PC-3 (cell line): Measurements from ENCODE around the gene MARK3.

Experiments used
- EZH2 ChIP-seq: fragments of 300-600 bp; sonication (generic); IDR thresholded peaks from one replicate; pipeline ENCODE4 v1.6.1; 2017; ENCODE audit warnings: antibody characterized with exemption, mild to moderate bottlenecking, low read length; ENCODE audit not compliant: unreplicated experiment
- EZH2phosphoT487 ChIP-seq: fragments of 300-600 bp; sonication (generic); IDR thresholded peaks from 2 replicates; pipeline ENCODE4 v1.6.1; 2018; ENCODE audit warnings: mild to moderate bottlenecking, antibody characterized with exemption, low read length, borderline replicate concordance
- TF ChIP-seq, protein P1 (sequence below): fragments of 300-600 bp; sonication (generic); conservative IDR thresholded peaks from 2 replicates; pipeline ENCODE4 v1.5.1; 2017; ENCODE audit warnings: antibody characterized with exemption, low read depth, mild to moderate bottlenecking, low read length

DNA sequence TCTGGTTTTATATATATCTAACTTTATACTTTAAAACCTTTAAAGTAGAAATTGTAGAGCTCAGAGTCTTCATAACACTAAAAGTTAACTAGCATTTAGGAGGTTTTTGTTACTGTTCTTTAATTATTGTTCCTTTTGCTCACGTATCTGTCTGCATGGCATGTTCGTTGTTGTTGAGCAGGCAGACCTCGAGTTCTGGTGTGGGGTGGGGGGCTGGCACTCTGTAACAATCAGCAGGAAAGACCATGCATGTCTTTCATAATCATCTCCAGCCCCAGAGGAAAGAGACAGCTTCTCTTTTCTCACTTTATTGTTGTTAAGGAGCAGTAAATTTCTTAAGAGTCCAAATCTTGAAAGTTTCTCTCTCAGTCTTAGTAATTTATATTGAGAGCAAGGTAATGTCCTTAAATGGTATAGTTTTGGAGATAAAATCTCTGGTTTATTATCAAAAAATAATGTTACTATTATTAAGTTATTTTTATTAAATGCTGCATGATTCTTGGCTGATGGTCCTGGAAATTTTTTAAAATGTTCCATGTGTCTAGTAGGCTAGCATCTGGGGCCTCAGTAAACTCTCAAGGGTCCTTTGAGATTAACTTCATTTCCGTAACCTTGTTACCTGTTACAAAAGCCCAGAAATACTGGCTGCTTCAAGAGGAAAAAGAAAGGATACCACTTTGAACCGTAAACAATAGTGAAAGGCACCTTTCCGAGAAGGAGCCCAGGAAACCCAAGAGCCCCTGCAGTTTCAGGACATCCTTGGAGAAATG, 107.1 kb downstream of the MARK3 start:
- TF ChIP-seq, protein P1, sequence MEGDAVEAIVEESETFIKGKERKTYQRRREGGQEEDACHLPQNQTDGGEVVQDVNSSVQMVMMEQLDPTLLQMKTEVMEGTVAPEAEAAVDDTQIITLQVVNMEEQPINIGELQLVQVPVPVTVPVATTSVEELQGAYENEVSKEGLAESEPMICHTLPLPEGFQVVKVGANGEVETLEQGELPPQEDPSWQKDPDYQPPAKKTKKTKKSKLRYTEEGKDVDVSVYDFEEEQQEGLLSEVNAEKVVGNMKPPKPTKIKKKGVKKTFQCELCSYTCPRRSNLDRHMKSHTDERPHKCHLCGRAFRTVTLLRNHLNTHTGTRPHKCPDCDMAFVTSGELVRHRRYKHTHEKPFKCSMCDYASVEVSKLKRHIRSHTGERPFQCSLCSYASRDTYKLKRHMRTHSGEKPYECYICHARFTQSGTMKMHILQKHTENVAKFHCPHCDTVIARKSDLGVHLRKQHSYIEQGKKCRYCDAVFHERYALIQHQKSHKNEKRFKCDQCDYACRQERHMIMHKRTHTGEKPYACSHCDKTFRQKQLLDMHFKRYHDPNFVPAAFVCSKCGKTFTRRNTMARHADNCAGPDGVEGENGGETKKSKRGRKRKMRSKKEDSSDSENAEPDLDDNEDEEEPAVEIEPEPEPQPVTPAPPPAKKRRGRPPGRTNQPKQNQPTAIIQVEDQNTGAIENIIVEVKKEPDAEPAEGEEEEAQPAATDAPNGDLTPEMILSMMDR, result no peak
- no peak for TF ChIP-seq EZH2
- TF ChIP-seq EZH2phosphoT487, result no peak
